ENCODE data around the gene RYR2.

GRCh38 chr1:237754627-237755026 is 712.6 kb downstream of the RYR2 start:
- no peak for TF ChIP-seq EP300 (IDR thresholded peaks at IDR 0.05)
- no peak for TF ChIP-seq POLR2A (IDR thresholded peaks at IDR 0.05; ENCODE audit: low read length)
- TF ChIP-seq CTCF (IDR thresholded peaks at IDR 0.05) = no peak
- no peak for TF ChIP-seq RAD21 (conservative IDR thresholded peaks at IDR 0.05 in 1 of 2, IDR thresholded peaks at IDR 0.05 in 1 of 2)
- no peak for TF ChIP-seq MAZ (IDR thresholded peaks at IDR 0.05; ENCODE audit: borderline replicate concordance, low read depth, low read length)
- no peak for TF ChIP-seq PBX3 (IDR thresholded peaks at IDR 0.05)
- TF ChIP-seq SMC3 (IDR thresholded peaks at IDR 0.05) = no peak
- no peak for TF ChIP-seq MAX (IDR thresholded peaks at IDR 0.05)
- no peak for TF ChIP-seq ZNF302 (CRISPR knock-in tag; IDR thresholded peaks at IDR 0.05)
- no peak for TF ChIP-seq TP53 (CRISPR knock-in tag; IDR thresholded peaks at IDR 0.05)

All from A549 (cell line).